NCI-H69 (cell line): ENCODE data around the gene ZNF385C.
"Not testable (repeated sequence)": the region's sequence is repeated elsewhere in the genome, so short reads cannot be mapped to it uniquely, and the experiment has no call there.

Experiments
- DNase-seq: peaks from one replicate; lab custom pipeline; 2025; lab: John Stamatoyannopoulos, UW

Gene ZNF385C, protein sequence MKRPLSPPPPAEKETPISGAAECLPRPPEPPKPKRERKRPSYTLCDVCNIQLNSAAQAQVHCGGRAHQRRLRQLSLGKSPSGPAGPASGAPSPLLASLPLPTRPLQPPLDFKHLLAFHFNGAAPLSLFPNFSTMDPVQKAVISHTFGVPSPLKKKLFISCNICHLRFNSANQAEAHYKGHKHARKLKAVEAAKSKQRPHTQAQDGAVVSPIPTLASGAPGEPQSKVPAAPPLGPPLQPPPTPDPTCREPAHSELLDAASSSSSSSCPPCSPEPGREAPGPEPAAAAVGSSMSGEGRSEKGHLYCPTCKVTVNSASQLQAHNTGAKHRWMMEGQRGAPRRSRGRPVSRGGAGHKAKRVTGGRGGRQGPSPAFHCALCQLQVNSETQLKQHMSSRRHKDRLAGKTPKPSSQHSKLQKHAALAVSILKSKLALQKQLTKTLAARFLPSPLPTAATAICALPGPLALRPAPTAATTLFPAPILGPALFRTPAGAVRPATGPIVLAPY

DNA sequence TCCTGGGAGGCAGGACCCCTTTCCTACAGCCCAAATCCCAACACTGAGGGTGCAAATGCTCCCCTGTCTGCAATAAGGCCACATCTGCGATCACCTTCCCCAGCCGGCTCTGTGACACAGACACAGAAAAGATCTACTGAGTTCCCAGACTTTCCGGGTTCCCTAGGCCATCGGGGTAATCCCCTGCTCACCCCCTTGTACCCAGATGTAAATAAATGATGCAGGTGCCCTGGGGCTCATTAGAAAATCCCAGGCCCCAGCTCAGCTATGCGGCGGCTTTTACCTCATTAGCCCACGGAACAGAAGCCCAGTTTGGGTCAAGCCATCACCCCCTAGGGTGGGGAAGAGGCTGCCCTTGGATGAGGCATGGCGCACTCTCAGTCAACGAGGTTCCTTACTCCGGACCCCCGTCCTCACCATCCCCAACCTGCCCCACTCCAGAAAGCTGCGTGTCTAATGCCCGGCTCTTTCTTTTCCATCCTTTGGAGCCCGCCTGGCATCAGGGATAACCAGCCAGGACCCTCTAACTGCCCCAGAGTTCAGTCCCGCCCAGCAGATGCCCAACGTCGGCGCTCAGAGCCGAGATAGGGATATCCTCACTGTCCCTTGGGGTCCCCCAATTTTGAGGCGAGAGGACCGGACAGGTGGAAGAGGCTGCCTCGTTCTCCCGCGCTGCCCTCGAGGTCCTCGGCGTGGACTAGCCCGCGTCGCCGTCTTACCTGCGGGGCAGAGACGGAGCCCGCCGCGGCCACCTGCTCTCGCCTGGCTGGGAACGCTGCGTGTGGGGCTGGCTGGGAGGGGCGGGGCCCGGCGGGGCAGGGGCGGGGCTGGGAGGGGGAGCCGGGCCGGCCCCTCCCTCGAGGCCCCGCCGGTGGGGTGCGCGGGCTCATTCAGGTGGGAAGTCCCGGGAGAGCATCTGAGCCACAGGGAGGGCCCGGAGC is at the start of gene ZNF385C:
TSS of gene ZNF385C (minus strand) at position 783 of the 941 bp plus-strand sequence. CDS start 35,417 bp downstream, outside the sequence.
- DNase-seq = peak; percentile 80

DNA sequence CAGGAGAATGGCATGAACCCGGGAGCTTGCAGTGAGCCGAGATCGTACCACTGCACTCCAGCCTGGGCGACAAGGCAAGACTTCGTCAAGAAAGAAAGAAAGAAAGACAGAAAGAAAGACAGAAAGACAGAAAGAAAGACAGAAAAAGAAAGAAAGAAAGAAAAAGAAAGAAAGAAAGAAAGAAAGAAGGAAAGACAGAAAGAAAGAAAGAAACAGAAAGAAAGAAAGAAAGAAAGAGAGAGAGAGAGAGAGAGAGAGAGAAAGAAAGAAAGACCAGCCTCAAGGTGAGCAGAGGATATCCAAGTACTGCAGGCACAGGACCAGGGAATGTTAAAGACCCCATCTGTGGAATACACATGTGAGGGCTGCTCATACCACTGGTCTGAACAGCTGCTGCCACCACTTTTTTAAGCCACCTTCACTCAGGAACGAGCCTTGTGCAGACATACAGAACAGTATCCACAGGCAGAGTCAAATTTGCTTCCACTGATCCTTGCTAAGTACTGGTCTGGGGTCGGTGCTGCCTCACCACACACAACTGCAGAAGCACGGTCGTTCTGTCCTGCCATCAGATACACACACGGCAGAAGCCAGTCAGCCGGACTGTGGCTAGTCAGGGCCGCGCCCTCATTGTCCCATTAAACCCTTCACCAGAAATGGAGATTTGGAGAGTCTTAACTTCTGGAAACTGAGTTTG is 48.8 kb upstream of the ZNF385C start:
- DNase-seq = no peak

DNA sequence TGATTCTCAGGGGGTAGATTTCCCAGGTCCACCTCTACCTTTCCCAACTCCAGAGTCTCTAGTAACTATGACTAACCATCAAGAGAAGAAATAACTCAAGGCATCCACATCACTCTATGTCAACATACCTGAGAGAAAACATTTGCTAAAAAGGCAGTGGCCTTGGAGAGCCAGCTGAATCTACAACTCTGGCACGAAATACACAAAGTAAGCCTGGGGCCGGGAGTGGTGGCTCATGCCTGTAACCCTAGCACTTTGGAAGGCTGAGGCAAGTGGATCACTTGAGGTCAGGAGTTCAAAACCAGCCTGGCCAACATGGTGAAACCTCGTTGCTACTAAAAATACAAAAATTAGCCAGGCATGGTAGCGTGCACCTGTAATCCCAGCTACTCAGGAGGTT is 44.9 kb upstream of the ZNF385C start:
- not testable (repeated sequence) for DNase-seq

DNA sequence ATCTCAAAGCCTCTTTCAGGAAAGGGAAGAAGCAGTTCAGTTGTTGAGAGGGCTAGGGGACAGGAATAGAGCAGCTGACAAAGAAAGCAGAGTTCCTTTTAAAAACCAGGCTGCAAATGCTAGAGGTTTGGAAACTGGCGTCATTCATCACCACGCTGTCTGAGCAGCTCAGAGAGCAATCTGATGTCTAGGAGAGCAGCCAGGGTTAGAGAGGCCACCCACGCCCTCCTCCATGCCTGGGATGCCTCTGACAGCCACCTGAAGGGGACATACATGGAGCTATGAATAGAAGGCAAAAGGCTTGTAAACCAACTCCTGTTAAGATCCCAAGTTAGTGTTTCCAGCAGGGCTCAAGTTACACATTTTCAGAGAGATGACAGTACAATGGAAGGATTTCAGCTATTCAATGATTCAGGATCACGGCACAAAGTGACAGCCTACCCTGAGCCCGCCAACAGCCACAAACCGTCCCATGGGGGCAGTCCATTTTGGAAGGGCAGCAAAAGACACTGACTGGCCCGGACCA is 44.2 kb upstream of the ZNF385C start:
- no peak for DNase-seq

DNA sequence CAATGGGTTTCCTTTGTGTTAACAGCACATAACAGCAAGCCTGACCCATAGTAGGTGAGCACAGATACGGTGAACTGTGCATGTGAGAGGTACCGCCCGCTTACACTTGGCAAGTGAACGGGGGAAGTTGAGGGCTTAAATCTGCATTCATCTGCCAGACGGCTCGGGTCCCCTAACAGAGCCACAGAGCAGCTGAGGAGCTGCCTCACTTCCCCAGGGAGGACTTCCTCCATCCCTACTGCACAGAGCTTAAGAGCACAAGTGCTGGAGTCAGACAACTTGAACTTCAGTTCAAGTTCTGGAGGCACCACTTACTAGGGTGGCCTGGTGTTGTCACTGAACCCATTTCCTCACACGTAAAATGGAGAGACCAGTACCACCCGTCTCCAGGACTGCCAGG is 43.1 kb upstream of the ZNF385C start:
- DNase-seq = no peak

DNA sequence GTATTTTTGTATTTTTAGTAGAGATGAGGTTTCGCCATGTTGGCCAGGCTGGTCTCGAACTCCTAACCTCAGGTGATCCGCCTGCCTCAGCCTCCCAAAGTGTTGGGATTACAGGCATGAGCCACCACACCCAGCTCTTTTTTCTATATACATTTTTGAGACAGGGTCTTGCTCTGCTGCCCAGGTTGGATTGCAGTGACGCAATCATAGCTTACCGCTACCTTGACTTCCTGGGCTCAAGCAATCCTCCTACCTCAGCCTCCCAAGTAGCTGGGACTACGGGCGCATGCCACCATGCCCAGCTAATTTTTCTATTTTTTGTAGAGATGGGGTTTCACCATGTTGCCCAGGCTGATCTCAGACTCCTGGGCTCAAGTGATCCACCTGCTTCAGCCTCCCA is 42.4 kb upstream of the ZNF385C start:
- not testable (repeated sequence) for DNase-seq

DNA sequence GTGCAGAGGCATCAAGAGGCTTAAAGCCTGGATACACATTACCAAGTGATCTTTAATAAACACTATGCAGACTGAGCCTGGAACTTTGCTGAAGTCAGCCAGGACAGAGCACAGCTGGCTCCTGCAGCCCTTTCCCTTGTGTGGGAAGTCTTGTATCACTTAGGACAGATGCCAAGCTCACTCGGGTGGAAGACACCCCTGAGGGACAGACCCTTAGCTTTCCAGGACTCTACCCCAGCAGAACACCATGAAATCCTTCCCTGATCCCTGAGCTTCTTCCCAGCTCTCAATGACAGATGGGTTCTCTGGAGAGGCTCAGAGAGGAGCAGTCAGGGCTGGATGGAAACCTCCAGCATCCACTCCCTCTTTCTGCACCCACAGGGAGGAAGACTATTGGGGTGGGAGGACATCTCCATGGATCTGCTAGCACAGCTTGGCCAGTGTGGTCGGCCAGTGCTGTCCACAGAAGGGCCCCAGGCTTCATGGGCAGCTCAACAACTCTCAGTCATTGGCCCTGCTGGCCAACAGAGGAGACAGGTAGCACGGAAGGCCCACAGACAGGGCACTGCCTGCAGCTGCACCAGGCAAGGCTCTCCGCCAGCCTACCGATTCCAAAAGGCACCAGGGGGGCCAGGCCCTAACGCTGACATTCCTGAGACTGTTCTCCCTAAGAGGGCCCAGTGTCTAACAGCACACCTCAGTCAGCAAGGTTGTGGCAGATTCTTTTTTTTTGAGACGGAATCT is 40.6 kb upstream of the ZNF385C start:
- DNase-seq = no peak

DNA sequence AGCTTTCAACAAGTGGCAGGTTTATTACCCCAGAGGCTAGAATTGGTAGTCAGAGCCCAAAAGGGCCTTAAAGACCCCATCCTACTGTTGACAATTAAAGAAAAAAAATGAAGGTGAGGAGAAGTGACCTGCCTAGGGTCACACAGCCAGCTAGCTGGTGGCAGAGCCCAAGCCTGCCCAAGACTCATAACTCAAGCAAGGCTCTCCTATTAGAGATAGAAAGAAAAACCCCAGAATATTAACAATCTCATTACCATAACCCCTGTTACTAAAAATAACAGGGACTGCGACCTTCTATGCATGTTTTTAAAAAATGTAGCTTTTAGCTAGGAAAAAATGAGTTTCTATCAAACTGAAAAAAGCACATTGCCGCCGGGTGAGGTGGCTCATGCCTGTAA is 38.4 kb upstream of the ZNF385C start:
- DNase-seq = no peak

DNA sequence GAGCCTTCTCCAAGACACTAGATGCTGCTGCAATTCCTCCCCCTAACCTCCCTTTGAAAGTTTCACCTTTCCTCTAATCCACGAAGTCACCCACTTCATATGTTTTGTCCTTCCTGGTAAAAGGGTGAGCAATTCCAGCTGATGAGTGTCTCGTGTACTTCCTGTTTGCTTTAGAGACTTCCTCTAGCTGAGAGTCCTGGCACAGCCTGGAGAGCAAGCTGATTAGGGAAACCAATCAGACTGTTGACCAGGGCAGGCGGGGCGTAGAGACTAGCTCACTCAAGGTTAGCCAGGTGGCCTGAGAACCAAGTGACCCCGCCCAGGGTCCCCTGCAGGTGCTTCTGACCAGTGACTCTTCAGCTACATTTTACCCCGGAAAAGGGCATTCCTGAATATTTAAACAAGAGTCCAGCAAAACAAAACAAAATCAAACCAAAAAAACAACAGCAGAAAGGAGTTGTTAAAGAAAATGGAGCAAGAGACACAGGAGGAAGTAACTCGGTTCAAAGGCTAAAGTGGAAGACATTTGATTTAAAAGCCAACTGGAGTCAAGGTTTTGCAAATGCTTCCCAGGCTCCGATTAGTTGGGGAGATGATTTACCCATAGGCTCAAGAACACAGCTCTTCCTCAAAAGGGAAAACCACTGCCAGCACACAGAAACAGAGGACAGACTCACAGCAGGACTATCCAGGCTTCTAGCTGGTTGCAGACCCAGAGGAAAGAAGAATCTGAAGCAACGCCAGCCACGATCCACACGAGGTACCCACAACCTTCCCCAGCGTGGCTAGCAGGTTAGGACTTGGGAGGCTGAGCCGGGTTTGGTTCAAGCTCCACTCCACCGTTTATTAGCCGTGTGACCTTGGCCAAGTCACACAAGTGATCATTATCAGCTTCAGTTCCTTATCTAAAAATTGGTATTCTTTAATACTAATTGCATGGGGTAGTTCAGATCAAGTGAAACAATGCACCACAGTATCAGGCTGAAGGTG is 37.7 kb upstream of the ZNF385C start:
- DNase-seq = peak; percentile 84

DNA sequence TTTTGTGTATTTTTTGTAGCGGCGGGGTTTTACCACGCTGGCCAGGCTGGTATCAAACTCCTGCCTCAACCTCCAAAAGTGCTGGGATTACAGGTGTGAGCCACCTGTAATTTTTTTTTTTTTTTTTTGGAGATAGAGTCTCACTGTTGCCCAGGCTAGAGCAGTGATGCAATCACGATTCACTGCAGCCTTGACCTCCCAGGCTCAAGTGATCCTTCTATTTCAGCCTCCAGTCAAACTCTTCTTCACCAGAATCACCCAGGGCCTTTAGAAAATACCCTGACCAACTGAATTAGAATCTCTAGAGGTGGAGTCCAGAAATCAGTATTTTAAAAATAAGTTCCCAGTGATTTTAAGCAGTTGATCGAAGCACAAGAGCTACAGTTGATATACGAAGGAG is 36.9 kb upstream of the ZNF385C start:
- no peak for DNase-seq

DNA sequence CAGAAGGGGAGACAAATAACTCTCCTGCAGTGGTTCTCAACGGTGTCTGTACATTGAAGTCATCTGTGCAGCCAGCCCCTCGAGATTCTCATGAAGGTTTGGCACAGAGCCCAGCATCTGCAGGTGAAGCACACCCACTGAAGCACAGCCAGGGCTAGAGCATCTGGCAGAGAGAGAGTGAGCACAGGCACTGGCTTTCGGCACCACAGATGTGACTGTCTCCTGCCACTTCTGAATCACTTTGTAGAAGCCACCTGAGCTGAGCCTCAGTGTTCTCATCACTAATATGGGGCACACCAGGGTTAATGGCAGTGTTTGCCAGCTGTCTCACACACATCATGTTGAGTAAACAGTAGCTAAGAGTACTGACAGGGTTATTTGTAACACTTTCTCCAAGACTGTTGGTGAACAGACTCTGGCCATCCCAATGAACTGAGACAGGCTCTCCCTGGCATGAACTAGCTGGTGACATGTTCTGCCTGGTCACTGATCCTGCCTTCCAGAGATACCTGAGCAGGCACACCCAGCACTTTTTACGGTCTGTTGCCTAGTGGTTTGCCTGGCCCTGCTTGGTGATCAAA is 35.3 kb upstream of the ZNF385C start:
- DNase-seq = peak; percentile 96

DNA sequence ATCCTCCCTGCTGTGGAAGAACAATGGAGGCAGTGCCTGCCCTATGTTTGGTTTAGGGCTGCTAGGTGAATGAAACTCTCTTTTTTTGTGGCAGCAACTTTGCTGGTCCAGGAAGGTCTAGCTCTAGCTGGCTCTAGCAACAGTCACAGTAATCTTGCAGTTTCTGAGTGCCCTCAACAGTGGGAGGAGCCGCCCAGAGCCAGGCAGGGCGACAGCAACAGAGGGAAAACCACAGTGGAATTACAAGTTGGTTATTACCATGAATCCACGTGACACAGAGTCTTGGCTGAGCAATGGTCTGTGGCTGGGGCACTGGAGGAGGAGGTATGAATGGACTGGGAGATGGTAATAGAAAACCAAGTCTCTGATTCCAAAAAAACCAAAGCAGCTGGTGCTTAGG is 34.7 kb upstream of the ZNF385C start:
- DNase-seq = peak; percentile 64

DNA sequence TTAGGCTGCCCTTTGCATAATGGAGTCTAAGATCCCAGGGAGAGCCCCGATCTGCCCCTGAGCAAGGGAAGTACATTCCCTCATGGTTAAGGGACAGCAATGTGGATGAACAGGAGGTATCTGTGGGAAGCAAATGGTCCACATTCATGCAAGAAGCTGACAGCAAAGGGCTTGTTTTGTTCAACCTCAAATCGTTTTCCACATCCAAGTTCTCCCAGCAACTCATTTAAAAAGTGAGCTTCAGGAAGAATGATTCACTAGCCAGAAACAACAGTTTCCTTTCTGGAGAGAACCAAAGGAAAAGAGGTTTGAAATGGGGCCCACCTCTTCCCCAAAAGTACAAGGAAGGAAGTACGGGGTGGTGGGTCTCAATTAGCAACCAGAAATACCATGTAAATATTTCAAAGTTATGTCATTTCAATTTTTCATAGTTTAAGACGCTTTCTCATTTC is 33.7 kb upstream of the ZNF385C start:
- DNase-seq = no peak

DNA sequence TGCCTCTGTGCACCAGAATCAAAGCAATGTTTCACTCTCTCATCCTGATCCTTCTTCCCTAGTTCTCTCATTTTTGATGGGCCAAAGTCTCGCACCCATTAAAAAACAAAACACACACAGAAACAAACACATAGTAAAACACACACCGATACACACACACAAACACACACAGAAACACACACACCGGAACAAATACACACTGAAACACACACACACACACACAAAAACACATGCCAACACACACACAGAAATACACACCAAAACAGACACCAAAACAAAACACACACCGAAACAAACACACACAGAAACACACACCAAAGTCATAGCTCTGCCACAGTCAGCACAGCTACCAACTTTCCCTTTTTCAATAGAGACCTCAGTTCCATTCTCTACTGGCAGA is 33.0 kb upstream of the ZNF385C start:
- DNase-seq = no peak

DNA sequence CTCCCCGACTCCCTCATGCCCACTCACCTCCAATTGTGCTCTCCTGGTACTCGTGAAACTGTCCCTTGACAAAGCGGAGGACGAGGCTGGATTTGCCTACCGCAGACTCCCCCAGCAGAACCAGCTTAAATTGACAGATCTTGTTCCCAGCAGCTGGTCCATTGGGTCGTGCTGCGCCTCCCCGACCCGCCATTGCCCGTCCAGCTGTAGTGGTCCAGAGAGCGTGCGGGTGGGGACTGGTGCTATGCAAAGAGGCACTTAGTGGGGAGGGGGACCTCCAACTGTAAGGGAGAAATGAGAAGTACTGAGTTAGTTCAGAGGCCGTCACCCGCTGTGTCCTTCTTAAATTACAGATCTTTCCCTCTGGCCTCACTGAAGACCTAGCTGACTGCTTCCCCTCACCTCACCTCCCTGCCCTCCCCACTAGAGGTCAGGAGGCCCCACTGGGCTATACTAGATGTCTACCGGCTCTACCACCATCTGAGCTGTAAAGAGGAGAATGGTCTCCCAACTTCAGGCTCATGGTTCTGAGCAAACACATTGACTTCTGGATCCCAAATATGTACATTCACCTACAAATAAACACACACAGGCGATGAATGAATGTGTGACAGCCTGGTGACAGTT is 32.1 kb upstream of the ZNF385C start:
- no peak for DNase-seq

DNA sequence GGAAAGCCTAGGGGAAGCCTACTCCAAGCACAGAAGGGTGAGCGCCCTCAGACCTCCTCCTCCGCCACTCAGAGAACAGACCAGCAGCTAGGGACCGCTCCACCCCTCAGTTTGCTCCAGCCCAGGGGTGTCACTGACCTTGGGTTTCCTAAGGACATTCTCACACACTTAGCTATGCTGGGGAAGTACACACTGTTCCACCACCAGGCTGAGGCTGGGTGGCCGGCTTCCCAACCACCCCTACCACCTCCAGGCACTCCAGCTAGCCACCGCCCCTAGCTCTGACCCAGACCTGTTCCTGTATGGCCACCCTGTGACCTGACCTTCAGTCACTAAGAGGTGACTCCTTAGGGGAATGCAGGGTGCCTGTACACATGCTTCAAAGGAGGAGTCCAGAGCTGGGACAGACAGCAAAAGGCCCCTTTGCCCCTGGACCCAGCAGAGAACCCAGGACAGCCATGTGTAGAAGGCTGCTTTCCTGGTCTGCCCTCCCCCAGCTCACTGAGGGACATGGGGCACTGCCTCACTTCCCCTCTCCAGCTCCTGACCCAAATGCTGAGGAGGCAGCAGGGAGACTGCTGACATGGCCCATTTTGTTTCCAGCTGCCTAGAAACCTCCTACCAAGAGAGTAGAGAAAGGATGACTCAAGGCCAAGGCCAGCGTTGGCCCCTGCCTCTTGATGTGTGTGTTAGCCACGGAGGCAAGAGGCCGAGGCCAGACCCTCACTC is 31.0 kb upstream of the ZNF385C start:
- no peak for DNase-seq

DNA sequence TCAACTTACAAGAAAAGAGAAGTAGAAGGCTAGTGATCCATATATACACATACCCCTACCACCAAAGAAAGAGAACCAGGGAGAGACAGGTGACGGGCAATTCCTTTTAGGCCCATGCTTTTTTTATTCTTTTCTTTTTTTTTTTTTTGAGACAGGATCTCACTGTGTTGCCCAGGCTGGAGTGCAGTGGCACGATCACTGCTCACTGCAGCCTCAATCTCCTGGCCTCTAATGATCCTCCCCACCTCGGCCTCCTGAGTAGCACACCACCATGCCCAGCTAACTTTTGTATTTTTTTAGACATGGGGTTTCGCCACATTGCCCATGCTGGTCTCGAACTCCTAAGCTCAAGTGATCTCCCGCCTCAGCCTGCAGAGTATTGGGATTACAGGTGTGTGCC is 29.1 kb upstream of the ZNF385C start:
- no peak for DNase-seq

DNA sequence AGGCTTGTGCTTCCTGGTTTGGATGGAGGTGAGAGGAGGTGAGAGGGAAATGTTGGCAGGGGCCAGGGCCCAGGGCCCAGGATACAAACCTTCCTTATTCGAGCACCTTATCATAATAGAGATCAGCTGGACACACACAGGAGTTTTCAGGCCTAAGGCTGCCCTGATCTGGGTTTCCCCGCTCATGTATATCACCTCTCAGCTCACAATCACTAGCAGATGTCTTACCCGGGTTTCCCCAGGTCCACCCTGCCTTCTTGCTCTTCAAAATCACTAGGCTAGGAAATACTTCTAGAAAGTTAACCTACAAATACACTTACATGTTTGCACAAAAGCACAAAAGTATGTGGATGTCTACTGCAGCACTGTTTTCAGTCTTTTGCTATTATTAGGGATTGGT is 28.6 kb upstream of the ZNF385C start:
- DNase-seq = no peak
